Measurements from ENCODE around the gene EBI3. TPM values are rescaled to one million over a fixed set of nuclear protein-coding genes. Genes with fewer than 3 reads are reported as not detected.
"Not testable (repeated sequence)": the region's sequence is repeated elsewhere in the genome, so short reads cannot be mapped to it uniquely, and the experiment has no call there.

The EBI3 gene
- total RNA-seq, 1 donor from 2014 or later: 28.1 TPM

DNA sequence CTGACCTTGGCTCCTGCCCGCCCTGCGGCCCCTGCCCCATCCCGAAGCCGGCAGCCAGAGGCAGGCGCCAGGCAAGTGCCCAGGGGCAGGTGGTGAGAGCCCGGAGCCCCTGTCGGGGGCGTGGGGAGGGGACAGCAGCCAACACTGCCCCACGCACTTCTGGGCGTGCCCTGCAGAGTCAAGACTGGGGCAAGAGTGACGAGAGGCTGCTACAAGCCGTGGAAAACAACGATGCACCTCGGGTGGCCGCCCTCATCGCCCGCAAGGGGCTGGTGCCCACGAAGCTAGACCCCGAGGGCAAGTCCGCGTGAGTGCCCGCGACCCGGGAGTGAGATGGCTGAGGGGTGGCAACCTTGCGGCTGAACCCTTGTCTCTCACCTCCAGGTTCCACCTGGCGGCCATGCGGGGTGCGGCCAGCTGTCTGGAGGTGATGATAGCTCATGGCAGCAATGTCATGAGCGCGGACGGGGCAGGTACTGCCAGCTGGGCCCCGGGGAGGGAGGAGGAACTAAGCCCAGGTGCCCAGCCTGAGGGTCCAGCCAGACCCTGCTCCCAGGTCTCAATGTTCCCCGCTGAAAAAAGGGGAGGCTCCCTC lies 29.5 kb upstream of the EBI3 start:
- intact Hi-C loops (cut with micrococcal nuclease): no loop called here

DNA sequence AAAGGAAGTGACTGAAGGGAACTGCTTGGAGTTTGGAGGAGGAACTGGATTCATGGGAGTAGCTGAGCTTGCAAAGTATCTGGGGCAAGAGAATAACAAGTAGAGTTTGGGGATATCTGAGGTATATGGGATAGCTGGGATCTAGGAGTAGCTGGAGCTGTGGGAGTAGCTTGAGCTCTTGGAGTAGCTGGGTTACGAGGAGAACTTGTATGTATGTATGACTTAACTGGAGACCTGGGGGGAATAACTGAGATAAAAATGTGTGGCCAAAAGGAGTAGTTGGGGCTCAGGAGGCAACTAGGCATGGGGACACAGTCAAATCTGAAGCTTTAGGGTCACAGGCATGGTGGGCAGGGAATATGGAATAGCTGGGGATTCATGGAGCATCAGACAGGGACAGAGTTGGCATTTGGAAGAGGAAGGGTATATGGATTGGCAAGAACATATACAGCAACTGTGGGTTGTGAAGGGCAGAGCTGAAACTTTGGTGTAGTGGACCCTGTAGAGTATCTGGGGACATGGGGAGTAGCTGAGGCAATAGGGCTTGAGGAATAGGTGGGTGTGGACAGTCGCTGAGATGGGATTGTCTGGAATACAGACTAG lies 28.3 kb upstream of the EBI3 start:
- intact Hi-C loops (cut with micrococcal nuclease): no loop called here

DNA sequence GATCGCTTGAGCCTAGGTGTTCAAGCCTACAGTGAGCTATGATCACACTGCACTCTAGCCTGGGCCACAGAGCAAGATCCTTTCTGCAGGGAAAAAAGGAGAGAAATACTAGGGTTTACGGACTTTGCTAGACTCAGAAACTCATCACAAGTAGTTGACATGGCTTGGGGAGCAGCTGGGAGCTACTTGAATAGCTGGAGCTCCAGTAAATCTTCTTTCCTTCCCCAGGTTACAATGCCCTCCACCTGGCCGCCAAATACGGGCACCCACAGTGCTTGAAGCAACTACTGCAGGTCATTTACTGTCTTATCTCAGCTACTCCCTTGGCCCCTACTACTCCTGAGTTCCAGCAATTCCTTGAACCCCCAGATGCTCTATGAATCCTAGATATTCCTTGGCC lies 27.5 kb upstream of the EBI3 start:
- intact Hi-C loops (cut with micrococcal nuclease): no loop called here

DNA sequence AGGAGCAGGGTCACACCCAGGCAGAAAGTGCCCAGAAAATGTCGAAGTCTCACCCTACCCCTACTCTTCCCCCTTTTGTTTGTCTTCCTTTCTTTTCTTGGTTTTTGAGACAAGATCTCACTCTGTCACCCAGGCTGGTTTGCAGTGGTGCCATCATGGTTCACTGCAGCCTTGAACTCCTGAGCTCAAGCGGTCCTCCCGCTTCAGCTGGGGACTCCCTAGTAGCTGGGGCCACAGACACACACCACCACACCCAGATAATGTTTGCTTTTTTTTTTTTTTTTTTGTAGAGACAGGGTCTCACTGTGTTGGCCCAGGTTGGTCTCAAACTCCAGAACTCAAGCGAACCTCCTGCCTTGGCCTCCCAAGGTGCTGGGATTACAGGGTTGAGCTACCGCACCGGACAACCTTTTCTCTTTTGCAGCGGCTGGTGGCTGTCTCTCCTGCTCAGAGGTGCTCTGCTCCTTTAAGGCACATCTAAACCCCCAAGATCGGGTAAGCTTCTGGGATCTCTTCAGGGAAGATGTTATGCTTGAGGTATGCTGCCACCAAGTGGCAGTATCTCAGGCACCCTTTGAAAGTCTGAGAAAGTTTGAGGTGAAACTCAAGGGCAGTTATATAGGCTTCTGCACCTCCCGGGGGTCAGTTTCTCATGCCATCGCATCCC lies 22.4 kb upstream of the EBI3 start:
- intact Hi-C loops (cut with micrococcal nuclease): no loop called here

DNA sequence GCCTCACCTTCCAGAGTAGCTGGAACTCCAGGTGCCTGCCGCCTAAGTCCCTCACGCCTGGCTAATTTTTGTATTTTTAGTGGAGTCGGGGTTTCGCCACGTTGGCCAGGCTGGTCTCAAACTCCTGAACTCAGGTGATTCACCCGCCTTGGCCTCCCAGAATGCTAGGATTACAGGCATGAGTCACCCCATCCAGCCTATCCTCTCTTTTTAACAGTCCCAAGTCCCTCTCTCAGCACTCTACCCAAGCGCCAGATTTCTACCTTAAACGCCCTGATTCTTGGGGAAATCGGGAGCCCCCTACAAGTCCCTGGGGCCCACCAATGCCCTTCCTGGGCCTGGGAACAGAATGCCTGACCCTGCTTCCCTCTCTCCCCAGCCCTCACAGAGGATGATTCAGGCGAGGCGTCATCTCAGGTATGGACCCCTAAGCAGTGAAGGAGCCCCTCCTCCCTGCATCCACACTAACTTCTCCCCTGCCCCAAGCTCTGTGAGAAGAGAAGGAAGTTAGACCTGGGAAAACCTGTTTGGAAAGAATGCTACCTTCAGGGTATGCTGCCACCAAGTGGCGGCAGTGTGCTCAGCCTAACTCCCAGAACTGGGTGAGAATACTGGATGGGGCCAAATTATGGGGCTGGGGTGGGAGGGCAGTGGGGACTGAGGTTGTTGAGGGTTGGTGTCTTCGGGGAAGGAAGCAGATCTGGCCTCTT lies 20.8 kb upstream of the EBI3 start:
- intact Hi-C loops (cut with micrococcal nuclease): no loop called here

DNA sequence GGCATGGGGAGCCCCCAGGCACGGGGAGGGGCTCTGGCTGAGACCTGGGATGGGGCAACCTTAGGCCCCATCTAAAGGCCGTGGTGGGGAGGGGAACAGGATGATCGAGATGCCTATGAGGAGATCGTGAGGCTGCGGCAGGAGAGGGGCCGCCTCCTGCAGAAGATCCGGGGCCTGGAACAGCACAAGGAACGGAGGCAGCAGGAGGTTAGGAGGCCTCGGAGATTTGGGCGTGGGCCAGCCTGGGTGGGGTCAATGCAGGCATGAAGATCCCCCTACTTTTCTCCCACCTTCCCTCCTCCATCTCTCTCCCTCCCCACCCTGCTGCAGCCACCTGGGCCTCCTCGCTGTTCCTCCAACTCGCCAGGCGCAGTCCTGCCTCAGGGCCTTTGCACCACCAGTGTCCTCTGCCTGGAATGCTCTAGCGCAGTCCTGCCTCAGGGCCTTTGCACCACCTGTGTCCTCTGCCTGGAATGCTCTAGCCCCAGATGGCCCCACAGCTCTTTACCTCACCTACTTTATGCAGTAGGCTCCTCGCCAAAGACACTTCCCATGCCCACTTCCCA lies 19.1 kb upstream of the EBI3 start:
- intact Hi-C loops (cut with micrococcal nuclease): no loop called here

DNA sequence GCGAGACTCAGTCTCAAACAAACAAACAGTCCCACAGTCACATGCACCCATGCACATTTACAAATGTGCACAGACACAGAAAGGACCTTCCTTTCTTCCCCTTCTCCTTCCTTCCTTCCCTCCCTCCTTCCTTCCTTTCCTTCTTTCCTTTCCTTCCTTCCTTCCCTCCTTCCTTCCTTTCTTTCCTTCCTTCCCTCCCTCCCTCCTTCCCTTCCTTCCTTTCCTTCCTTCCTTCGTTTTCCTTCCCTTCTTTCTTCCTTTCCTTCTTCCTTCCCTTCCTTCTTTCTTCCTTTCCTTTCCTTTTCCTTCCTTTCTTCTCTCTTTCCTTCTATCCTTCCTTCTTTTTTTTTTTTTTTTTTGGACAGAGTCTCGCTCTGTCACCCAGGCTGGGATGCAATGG lies 16.2 kb upstream of the EBI3 start:
- intact Hi-C loops (cut with micrococcal nuclease): no loop called here

DNA sequence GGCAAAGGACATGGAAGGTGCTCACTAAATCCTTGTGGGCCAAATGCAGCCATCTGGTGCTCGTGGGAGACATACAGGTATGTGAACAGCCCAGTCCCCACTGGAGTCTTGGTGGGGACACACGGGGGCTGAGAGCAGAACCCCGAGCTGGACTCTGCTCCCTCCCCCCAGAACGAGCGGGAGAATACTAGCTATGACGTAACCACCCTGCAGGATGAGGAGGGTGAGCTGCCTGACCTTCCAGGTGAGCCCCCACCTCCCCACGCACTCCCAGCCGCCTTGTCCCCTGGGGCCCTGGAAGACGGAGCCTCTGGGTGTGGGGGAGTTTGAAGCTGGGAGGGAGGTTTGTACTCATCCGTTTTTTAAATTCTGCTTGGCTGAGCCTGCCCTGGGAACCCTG lies 13.5 kb upstream of the EBI3 start:
- intact Hi-C loops (cut with micrococcal nuclease): no loop called here

DNA sequence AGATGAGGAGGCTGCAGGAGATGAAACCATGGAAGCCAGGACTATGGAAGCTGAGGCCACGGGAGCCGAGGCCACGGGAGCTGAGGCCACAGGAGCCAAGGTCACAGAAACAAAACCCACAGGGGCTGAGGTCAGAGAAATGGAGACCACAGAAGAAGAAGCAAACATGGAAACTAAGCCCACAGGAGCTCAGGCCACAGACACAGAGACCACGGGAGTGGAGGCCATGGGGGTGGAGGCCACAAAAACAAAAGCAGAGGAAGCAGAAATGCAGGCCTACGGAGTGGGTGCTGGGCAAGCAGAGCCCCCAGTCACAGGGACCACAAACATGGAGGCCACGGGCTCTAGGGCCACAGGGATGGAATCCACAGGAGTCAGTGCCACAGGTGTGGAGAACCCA lies 12.5 kb upstream of the EBI3 start:
- intact Hi-C loops (cut with micrococcal nuclease): no loop called here

DNA sequence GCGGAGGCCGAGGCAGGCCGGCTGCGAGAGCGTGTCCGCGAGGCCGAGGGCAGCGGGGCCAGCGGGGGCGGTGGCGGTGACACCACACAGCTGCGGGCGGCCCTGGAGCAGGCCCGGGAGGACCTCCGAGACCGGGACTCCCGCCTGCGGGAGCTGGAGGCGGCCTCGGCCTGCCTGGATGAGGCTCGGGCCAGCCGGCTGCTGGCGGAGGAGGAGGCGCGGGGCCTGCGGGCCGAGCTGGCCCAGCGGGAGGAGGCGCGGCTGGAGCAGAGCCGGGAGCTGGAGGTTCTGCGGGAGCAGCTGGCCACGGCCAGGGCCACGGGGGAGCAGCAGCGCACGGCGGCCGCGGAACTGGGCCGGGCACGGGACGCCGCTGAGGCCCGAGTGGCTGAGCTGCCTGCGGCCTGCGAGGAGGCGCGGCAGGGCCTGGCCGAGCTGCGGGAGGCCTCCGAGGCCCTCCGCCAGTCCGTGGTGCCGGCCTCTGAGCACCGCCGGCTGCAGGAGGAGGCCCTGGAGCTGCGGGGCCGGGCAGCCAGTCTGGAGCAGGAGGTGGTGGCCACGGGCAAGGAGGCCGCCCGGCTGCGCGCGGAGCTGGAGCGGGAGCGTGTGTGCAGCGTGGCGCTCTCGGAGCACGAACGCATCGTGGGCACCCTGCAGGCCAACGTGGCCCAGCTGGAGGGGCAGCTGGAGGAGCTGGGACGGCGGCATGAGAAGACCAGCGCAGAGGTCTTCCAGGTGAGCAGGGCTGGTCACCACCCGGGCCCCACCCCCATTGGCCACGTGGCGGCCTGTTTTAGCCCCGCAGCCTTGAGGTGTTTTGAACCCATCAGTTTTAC lies 11.7 kb upstream of the EBI3 start:
- intact Hi-C loops (cut with micrococcal nuclease): no loop called here

DNA sequence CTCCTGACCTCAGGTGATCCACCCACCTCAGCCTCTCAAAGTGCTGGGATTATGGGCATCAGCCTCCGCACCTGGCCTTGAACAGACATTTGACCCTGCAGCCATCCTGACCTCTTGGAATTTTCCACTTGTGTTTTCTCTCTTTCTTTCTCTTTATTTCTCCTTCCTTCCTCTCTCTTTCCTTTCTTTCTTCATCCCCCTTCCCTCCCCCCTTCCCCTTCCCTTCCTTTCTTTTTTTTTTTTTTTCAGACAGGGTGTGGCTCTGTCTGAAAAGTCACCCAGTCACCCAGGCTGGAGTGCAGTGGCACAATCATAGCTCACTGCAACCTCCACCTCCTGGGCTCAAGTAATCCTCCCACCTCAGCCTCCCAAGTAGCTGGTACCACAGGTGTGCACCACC lies 10.8 kb upstream of the EBI3 start:
- intact Hi-C loops (cut with micrococcal nuclease): not testable (repeated sequence)

DNA sequence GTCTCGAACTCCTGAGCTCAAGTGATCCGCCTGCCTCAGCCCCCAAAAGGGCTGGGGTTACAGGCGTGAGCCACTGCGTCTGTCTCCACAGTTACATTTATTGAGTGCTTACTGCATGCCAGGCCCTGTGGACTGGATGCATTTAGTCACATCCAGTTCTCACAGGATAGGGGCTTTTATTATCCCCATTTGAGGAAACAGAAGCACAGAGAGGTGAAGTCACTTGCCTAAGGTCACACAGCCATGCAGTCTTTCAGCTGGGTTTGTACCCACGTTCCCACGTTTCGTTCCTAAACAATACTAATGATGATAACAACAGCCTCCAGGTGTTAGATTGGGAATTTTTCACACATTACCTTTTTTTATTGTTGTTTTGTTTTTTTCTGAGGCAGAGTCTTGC lies 9.1 kb upstream of the EBI3 start:
- intact Hi-C loops (cut with micrococcal nuclease): no loop called here

DNA sequence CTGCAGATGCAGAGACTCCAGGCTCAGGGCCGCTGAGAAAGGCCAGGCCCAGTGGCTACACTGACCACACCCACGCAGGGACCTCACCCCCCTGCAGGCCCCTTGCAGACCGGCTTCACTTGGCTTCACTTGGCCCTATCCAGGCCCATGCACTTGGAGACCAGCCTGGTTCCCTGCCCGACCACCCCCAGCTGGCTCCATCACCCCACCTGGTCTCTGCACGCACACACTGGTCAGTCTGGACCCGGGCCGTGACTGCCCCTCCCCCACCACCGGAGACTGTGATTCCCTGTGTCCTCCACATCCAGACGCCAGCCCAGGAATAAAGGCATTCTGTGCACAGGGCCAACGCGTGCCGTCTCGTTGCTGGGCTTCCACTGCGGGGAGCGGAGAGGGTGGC lies 4.9 kb upstream of the EBI3 start:
- intact Hi-C loops (cut with micrococcal nuclease): no loop called here

DNA sequence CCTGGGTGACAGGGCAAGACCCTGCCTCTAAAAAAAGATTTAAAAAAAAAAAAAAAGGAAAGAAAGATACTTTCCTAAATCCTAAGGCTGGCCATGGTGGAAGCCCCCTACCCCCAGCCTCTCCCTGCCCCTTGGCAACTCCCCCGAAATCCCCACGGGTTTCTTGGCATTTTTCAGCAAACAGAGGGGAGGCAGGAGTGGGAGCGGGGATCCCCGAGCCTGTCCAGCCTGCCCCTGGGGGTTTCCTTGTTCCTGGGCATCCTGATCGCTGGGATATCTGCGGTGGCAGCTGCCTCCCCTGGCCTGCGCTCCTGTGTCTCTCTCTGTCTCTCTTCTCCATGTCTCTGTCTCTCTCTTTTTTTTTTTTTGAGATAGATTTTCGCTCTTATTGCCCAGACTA lies 3.4 kb upstream of the EBI3 start:
- intact Hi-C loops (cut with micrococcal nuclease): no loop called here

DNA sequence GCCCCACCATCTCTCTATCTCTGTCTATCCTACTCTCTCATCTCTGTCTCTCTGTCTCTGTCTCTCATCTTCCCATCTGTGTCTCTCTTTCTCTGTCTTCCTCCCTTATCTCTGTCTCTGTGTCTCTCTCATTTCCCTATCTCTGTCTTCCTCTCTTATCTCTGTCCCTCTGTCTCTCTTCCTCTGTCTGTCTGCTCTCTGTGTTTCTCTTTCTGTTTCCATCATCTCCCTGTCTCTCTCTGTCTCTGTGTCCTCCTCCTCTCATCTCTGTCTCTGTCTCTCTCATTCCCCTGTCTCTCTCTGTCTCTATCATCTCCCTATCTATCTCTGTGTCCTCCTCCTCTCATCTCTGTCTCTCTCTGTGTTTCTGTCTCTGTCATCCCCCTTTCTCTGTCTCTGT lies 1.6 kb upstream of the EBI3 start:
- intact Hi-C loops (cut with micrococcal nuclease): no loop called here

DNA sequence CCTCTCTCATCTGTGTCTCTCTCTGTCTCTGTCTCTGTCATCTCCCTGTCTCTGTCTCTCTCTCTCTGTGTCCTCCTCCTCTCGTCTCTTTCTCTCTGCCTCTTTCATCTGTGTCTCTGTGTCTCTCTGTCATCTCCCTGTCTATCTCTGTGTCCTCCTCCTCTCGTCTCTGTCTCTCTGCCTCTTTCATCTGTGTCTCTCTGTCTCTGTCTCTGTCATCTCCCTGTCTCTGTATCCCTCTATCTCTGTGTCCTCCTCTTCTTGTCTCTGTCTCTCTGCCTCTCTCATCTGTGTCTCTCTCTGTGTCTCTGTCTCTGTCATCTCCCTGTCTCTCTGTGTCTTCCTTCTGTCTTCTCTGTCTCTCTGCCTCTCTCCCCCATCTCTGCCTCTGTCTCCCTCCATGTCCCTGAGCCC lies 551 bp upstream of the EBI3 start:
- intact Hi-C loops (cut with micrococcal nuclease): no loop called here

DNA sequence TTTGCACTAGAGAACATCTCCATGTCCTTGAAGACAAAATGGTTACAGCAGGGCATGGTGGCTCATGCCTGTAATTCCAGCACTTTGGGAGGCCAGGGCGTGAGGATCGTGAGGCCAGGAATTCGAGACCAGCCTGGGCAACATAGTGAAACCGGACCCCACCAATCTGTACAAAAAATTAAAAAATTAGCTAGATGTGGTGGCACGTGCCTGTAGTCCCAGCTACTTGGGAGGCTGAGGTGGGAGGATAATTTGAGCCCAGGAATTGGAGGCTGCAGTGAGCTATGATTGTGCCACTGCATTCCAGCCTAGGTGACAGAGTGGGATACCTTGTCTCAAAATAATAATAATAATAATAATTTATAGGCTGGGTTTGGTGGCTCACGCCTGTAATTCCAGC lies 914 bp downstream of the EBI3 start:
- intact Hi-C loops (cut with micrococcal nuclease): not testable (repeated sequence)

DNA sequence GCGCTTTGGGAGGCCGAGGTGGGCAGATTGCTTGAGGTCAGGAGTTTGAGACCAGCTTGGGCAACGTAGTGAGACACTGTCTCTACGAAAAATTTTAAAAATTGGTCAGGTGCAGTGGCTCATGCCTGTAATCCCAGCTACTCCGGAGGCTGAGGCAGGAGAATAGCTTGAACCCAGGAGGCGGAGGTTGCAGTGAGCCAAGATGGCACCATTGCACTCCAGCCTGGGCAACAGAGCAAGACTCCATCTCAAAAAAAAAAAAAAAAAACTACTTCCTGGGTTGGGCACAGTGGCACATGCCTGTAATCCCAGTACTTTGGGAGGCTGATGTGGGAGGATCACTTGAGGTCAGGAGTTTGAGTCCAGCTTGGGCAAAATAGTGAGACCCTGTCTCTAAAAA lies 2.2 kb downstream of the EBI3 start:
- intact Hi-C loops (cut with micrococcal nuclease): not testable (repeated sequence)

DNA sequence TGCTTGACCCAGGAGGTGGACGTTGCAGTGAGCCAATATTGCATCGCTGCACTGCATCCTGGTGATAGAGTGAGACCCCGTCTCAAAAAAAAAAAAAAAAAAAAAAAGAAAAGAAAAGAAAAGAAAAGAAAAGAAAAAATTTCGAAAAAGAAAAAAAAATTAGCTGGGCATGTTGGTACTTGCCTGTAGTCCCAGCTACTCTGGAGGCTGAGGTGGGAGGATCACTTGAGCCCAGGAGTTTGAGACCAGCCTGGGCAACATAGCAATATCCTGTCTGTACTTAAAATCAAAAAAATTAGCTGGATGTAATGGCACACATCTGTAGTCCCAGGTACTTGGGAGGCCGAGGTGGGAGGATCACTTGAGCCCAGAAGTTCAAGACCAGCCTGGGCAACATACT lies 2.8 kb downstream of the EBI3 start:
- intact Hi-C loops (cut with micrococcal nuclease): not testable (repeated sequence)

DNA sequence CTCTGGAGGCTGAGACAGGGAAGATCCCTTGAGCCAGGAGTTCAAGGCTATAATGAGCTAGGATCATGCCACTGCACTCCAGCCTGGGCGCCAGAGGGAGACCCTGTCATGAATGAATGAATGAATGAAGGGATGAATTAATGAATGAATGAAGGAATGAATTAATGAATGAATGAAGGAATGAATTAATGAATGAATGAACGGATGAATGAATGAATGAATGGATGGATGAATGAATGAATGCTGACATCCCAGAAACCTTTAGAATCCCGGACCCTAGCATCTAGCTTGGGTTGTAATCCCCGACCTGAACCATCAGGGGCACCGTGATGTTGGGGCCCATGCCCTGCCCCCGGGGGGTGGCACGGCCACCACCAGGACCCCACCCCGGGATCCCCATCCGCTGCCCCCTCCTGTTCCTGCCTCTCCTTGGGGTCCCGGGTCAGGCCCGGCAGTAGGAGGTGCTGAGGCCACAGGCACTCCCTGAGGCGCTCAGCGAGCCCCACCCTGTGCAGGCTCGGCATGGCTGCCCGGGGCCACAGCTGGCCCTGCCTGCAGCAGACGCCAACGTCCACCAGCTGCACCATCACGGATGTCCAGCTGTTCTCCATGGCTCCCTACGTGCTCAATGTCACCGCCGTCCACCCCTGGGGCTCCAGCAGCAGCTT lies 3.4 kb downstream of the EBI3 start:
- intact Hi-C loops (cut with micrococcal nuclease): loop anchor here (1.0 kb wide), 1 partner anchor 15 kb away; the partner anchor contains the start of gene YJU2
